ENCODE data around the gene TRIO.

The TRIO gene

GRCh38 chr5:14148483-14148882 lies 5.3 kb downstream of the TRIO start:
- no peak overlapping the region for H3K27ac ChIP-seq (ENCODE audit: extremely low read depth, low read depth, low read length)
- no peak overlapping the region for H3K4me3 ChIP-seq (ENCODE audit: low read depth, low read length)
- ChIA-PET CTCF (interaction anchor here (0.6 to 1.4 kb wide), 6 partner anchors 23 to 122 kb away, joined by 3 to 8 read pairs (median 4); no protein-coding TSS in a partner anchor), POLR2A (interaction anchor here (1.1 to 1.6 kb wide), 3 partner anchors 12 to 41 kb away, joined by 3 to 4 read pairs (median 3); no protein-coding TSS in a partner anchor)
- peaks cover 76% of the 10 kb centered on the region for H3K4me1 ChIP-seq (ENCODE audit: control insufficient read depth, insufficient read depth, low read length)
- no peaks in the 10 kb centered on the region for H3K36me3 ChIP-seq (ENCODE audit: control insufficient read depth in 2 of 2, insufficient read depth in 1 of 2, low read length in 2 of 2)
- no peaks in the 10 kb centered on the region for H3K9me3 ChIP-seq (ENCODE audit: control insufficient read depth, insufficient read depth, low read depth, low read length)
- TF ChIP-seq MYNN (tag by site-specific recombination; IDR thresholded peaks at IDR 0.05; ENCODE audit: borderline replicate concordance) (no peak), ZNF146 (tag by site-specific recombination; IDR thresholded peaks at IDR 0.05) (no peak), ZNF175 (tag by site-specific recombination; IDR thresholded peaks at IDR 0.05) (no peak), ZNF843 (tag by site-specific recombination; IDR thresholded peaks at IDR 0.05) (no peak), ZNF629 (tag by site-specific recombination; IDR thresholded peaks at IDR 0.05) (no peak), ZNF785 (tag by site-specific recombination; IDR thresholded peaks at IDR 0.05) (no peak), ZNF596 (tag by site-specific recombination; IDR thresholded peaks at IDR 0.05) (no peak), ZNF792 (tag by site-specific recombination; IDR thresholded peaks at IDR 0.05) (no peak), ZNF140 (tag by site-specific recombination; IDR thresholded peaks at IDR 0.05) (no peak), ZNF76 (tag by site-specific recombination; IDR thresholded peaks at IDR 0.05; ENCODE audit: borderline replicate concordance, low read depth) (no peak), ZNF571 (tag by site-specific recombination; IDR thresholded peaks at IDR 0.05) (no peak), ZSCAN30 (tag by site-specific recombination; IDR thresholded peaks at IDR 0.05) (no peak), ZNF366 (tag by site-specific recombination; conservative IDR thresholded peaks at IDR 0.05) (peak; percentile 50), ZSCAN16 (tag by site-specific recombination; IDR thresholded peaks at IDR 0.05) (no peak), OSR2 (tag by site-specific recombination; IDR thresholded peaks at IDR 0.05) (peak; percentile 68; the same call in 1 of the 2 replicates), FEZF1 (tag by site-specific recombination; IDR thresholded peaks at IDR 0.05) (peak; percentile 26; the same call in 1 of the 2 replicates), WT1 (tag by site-specific recombination; IDR thresholded peaks at IDR 0.05) (0 out of 2 replicates have a peak, but pooled peaks have one; percentile 20), ZBTB7A (tag by site-specific recombination; IDR thresholded peaks at IDR 0.05; ENCODE audit: low read depth) (no peak), PRDM6 (tag by site-specific recombination; IDR thresholded peaks at IDR 0.05) (peak; percentile 78)
- TF ChIP-seq, protein P1, sequence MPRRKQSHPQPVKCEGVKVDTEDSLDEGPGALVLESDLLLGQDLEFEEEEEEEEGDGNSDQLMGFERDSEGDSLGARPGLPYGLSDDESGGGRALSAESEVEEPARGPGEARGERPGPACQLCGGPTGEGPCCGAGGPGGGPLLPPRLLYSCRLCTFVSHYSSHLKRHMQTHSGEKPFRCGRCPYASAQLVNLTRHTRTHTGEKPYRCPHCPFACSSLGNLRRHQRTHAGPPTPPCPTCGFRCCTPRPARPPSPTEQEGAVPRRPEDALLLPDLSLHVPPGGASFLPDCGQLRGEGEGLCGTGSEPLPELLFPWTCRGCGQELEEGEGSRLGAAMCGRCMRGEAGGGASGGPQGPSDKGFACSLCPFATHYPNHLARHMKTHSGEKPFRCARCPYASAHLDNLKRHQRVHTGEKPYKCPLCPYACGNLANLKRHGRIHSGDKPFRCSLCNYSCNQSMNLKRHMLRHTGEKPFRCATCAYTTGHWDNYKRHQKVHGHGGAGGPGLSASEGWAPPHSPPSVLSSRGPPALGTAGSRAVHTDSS (tag by site-specific recombination; IDR thresholded peaks at IDR 0.05) = no peak
- TF ChIP-seq, protein P2, sequence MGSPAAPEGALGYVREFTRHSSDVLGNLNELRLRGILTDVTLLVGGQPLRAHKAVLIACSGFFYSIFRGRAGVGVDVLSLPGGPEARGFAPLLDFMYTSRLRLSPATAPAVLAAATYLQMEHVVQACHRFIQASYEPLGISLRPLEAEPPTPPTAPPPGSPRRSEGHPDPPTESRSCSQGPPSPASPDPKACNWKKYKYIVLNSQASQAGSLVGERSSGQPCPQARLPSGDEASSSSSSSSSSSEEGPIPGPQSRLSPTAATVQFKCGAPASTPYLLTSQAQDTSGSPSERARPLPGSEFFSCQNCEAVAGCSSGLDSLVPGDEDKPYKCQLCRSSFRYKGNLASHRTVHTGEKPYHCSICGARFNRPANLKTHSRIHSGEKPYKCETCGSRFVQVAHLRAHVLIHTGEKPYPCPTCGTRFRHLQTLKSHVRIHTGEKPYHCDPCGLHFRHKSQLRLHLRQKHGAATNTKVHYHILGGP (tag by site-specific recombination; IDR thresholded peaks at IDR 0.05) = no peak
- TF ChIP-seq, protein P3, sequence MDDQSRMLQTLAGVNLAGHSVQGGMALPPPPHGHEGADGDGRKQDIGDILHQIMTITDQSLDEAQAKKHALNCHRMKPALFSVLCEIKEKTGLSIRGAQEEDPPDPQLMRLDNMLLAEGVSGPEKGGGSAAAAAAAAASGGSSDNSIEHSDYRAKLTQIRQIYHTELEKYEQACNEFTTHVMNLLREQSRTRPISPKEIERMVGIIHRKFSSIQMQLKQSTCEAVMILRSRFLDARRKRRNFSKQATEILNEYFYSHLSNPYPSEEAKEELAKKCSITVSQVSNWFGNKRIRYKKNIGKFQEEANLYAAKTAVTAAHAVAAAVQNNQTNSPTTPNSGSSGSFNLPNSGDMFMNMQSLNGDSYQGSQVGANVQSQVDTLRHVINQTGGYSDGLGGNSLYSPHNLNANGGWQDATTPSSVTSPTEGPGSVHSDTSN (CRISPR knock-in tag; IDR thresholded peaks at IDR 0.05) = no peak
- TF ChIP-seq, protein P4, sequence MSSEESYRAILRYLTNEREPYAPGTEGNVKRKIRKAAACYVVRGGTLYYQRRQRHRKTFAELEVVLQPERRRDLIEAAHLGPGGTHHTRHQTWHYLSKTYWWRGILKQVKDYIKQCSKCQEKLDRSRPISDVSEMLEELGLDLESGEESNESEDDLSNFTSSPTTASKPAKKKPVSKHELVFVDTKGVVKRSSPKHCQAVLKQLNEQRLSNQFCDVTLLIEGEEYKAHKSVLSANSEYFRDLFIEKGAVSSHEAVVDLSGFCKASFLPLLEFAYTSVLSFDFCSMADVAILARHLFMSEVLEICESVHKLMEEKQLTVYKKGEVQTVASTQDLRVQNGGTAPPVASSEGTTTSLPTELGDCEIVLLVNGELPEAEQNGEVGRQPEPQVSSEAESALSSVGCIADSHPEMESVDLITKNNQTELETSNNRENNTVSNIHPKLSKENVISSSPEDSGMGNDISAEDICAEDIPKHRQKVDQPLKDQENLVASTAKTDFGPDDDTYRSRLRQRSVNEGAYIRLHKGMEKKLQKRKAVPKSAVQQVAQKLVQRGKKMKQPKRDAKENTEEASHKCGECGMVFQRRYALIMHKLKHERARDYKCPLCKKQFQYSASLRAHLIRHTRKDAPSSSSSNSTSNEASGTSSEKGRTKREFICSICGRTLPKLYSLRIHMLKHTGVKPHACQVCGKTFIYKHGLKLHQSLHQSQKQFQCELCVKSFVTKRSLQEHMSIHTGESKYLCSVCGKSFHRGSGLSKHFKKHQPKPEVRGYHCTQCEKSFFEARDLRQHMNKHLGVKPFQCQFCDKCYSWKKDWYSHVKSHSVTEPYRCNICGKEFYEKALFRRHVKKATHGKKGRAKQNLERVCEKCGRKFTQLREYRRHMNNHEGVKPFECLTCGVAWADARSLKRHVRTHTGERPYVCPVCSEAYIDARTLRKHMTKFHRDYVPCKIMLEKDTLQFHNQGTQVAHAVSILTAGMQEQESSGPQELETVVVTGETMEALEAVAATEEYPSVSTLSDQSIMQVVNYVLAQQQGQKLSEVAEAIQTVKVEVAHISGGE (tag by site-specific recombination; conservative IDR thresholded peaks at IDR 0.05; ENCODE audit: low read depth) = no peak
- TF ChIP-seq, protein P5, sequence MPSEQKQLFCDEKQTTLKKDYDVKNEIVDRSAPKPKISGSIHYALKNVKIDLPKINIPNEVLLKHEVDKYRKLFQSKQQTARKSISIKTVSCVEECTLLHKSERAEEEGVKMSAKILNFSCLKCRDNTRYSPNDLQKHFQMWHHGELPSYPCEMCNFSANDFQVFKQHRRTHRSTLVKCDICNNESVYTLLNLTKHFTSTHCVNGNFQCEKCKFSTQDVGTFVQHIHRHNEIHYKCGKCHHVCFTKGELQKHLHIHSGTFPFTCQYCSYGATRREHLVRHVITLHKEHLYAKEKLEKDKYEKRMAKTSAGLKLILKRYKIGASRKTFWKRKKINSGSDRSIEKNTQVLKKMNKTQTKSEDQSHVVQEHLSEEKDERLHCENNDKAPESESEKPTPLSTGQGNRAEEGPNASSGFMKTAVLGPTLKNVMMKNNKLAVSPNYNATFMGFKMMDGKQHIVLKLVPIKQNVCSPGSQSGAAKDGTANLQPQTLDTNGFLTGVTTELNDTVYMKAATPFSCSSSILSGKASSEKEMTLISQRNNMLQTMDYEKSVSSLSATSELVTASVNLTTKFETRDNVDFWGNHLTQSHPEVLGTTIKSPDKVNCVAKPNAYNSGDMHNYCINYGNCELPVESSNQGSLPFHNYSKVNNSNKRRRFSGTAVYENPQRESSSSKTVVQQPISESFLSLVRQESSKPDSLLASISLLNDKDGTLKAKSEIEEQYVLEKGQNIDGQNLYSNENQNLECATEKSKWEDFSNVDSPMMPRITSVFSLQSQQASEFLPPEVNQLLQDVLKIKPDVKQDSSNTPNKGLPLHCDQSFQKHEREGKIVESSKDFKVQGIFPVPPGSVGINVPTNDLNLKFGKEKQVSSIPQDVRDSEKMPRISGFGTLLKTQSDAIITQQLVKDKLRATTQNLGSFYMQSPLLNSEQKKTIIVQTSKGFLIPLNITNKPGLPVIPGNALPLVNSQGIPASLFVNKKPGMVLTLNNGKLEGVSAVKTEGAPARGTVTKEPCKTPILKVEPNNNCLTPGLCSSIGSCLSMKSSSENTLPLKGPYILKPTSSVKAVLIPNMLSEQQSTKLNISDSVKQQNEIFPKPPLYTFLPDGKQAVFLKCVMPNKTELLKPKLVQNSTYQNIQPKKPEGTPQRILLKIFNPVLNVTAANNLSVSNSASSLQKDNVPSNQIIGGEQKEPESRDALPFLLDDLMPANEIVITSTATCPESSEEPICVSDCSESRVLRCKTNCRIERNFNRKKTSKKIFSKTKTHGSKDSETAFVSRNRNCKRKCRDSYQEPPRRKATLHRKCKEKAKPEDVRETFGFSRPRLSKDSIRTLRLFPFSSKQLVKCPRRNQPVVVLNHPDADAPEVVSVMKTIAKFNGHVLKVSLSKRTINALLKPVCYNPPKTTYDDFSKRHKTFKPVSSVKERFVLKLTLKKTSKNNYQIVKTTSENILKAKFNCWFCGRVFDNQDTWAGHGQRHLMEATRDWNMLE (tag by site-specific recombination; conservative IDR thresholded peaks at IDR 0.05; ENCODE audit: low read depth) = no peak
